Liver (tissue), 9 donors: ENCODE measurements around the gene KCNK10. TPM values are rescaled to one million over a fixed set of nuclear protein-coding genes. Genes with fewer than 3 reads are reported as not detected.

Experiments
- DNase-seq: peaks from one replicate; pipeline ENCODE4 v3.0.0-alpha.2; 2017; ENCODE audit warnings: low spot score
- H3K27ac ChIP-seq, 2 donors: one replicate each; pipeline ENCODE4 v1.7.0; 2013; ENCODE audit warnings: inconsistent platforms in 2 of 2, low read length in 2 of 2, control low read depth in 1 of 2, low read depth in 1 of 2, mild to moderate bottlenecking in 1 of 2
- H3K27me3 ChIP-seq, 4 donors: one replicate each; pipeline versions ENCODE4 v1.6.1 to v1.7.0; 2013; ENCODE audit warnings: low read length in 3 of 4, inconsistent platforms in 1 of 4, mild to moderate bottlenecking in 1 of 4, moderate library complexity in 1 of 4; ENCODE audit not compliant: control insufficient read depth in 4 of 4, insufficient read depth in 4 of 4
- H3K36me3 ChIP-seq, 4 donors: one replicate each; pipeline versions ENCODE4 v1.6.1 to v1.7.0; 2013; ENCODE audit warnings: low read length in 3 of 4, mild to moderate bottlenecking in 3 of 4, low read depth in 1 of 4, moderate library complexity in 1 of 4; ENCODE audit not compliant: control insufficient read depth in 4 of 4, insufficient read depth in 3 of 4
- H3K4me1 ChIP-seq, 4 donors: one replicate each; pipeline versions ENCODE4 v1.6.1 to v1.7.0; 2013; ENCODE audit warnings: low read length in 3 of 4, mild to moderate bottlenecking in 3 of 4, moderate library complexity in 1 of 4; ENCODE audit not compliant: control insufficient read depth in 4 of 4, insufficient read depth in 4 of 4
- H3K4me3 ChIP-seq, 3 donors: one replicate each; pipeline versions ENCODE4 v1.6.1 to v1.7.0; 2013; ENCODE audit warnings: low read length in 3 of 3, control low read depth in 1 of 3, low read depth in 1 of 3, mild to moderate bottlenecking in 1 of 3
- H3K9ac ChIP-seq, 2 donors: one replicate each; pipeline ENCODE4 v1.7.0; 2013; ENCODE audit warnings: low read length in 2 of 2, mild to moderate bottlenecking in 2 of 2, moderate library complexity in 2 of 2, control low read depth in 1 of 2, low read depth in 1 of 2
- H3K9me3 ChIP-seq, 4 donors: one replicate each; pipeline versions ENCODE4 v1.6.1 to v1.7.0; 2013; ENCODE audit warnings: low read length in 3 of 4; ENCODE audit not compliant: control insufficient read depth in 4 of 4
- ATF3 ChIP-seq: IDR thresholded peaks from 2 replicates; pipeline ENCODE4 v1.6.1; 2016; ENCODE audit warnings: antibody characterized with exemption
- HNF4G ChIP-seq: IDR thresholded peaks from 2 replicates; pipeline ENCODE4 v1.6.1; 2016; ENCODE audit warnings: antibody characterized with exemption
- MAX ChIP-seq: IDR thresholded peaks from 2 replicates; pipeline ENCODE4 v1.6.1; 2016; ENCODE audit warnings: antibody characterized with exemption
- SP1 ChIP-seq: IDR thresholded peaks from 2 replicates; pipeline ENCODE4 v1.6.1; 2018; ENCODE audit warnings: antibody characterized with exemption, mild to moderate bottlenecking
- TAF1 ChIP-seq: conservative IDR thresholded peaks from 2 replicates; pipeline ENCODE4 v1.6.1; 2016; ENCODE audit warnings: antibody characterized with exemption, mild to moderate bottlenecking
- YY1 ChIP-seq: IDR thresholded peaks from 2 replicates; pipeline ENCODE4 v1.6.1; 2016; ENCODE audit warnings: antibody characterized with exemption, mild to moderate bottlenecking
- WGBS: extraction: QIAGEN DNeasy Blood & Tissue Kit; methylation state at CpG from one replicate; pipeline ENCODE4 v1.1.7; 2013; 5-methylcytosine and 5-hydroxymethylcytosine counted together
- polyA plus RNA-seq, 2 donors: library from polyadenylated mRNA; stranded (reverse) in 1 of 2; unstranded in 1 of 2; fragments of 200-250 nt in 1 of 2; fragments of >200 nt in 1 of 2; fragmentation: Nextera tagmentation in 1 of 2; extraction: Ambion mirVana in 1 of 2; gene quantifications; one replicate each; pipeline versions ENCODE4 v1.2.1 to v1.2.3, GENCODE V29; 2013 to 2015
- total RNA-seq, 2 donors: library from RNA; depleted of rRNA; stranded (reverse); fragments of >200 nt; gene quantifications; one replicate each; pipeline ENCODE4 v1.2.3, GENCODE V29; 2014
- TF ChIP-seq, protein P1 (sequence below): IDR thresholded peaks from 2 replicates; pipeline ENCODE4 v1.6.1; 2016; ENCODE audit warnings: antibody characterized with exemption, mild to moderate bottlenecking
- TF ChIP-seq, protein P2 (sequence below): fragments of 150-350 bp; IDR thresholded peaks from 2 replicates; pipeline ENCODE4 v1.5.1; 2017; ENCODE audit warnings: improper control_type of control experiment, low read depth, low read length; ENCODE audit not compliant: missing input control
- donor health status: healthy.
- donor health status: healthy.
- donor health status: healthy.
- donor health status: healthy.
- donor health status: healthy.

Gene KCNK10
- total and polyA plus RNA-seq, 4 donors: 0.05 TPM; not detected in 3

DNA sequence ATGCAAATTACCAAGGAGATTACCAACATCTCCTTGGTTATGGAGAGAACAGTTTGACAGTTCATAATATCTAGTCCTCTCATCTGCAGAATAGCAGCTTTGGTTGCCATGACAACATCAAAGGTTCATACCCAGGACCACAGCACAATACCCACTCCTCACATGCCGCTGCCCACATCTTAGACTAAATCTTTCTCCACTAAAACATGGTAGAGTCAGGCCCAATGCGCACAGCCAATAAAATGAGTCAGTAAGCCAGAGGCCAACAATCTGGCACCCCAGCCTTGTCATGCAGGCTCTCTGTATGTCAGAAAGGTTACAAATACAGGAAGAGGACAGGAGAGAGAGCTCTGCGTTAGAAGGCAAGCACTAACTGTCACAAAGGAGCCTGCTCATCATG is 70.6 kb downstream of the KCNK10 start (continued):
- no peak for TF ChIP-seq HNF4G
- TF ChIP-seq, protein P1, sequence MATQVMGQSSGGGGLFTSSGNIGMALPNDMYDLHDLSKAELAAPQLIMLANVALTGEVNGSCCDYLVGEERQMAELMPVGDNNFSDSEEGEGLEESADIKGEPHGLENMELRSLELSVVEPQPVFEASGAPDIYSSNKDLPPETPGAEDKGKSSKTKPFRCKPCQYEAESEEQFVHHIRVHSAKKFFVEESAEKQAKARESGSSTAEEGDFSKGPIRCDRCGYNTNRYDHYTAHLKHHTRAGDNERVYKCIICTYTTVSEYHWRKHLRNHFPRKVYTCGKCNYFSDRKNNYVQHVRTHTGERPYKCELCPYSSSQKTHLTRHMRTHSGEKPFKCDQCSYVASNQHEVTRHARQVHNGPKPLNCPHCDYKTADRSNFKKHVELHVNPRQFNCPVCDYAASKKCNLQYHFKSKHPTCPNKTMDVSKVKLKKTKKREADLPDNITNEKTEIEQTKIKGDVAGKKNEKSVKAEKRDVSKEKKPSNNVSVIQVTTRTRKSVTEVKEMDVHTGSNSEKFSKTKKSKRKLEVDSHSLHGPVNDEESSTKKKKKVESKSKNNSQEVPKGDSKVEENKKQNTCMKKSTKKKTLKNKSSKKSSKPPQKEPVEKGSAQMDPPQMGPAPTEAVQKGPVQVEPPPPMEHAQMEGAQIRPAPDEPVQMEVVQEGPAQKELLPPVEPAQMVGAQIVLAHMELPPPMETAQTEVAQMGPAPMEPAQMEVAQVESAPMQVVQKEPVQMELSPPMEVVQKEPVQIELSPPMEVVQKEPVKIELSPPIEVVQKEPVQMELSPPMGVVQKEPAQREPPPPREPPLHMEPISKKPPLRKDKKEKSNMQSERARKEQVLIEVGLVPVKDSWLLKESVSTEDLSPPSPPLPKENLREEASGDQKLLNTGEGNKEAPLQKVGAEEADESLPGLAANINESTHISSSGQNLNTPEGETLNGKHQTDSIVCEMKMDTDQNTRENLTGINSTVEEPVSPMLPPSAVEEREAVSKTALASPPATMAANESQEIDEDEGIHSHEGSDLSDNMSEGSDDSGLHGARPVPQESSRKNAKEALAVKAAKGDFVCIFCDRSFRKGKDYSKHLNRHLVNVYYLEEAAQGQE: no peak

DNA sequence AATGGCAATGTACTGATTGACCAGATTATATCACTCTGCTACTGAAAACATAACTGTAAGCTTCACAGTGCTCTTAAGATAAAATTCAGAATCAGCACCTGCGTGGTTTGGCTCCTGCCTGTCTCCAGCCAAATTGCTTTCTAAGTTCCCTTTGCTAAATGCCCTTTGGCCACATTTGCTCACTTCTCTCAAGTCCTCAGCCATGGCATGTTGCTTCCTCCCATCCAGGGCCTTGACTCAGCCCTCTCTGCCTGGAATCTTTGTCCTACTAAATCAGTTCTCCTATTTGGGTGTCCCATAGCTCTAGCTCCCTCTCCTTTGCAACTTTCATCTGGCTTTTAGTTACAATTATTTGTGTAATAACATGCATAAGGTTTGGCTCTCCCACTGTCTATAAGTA is 71.4 kb downstream of the KCNK10 start:
- Histone ChIP-seq H3K4me1 (no peaks in the 10 kb centered on the region), H3K9ac (no peak overlapping the region), H3K27ac (no peak overlapping the region), H3K4me3 (no peak overlapping the region), H3K9me3 (no peaks in the 10 kb centered on the region), H3K36me3 (no peaks in the 10 kb centered on the region), H3K27me3 (peaks cover 0 to 2% (median 0%) of the 10 kb centered on the region in 4 donors)
- TF ChIP-seq TAF1 (no peak), MAX (no peak)
- TF ChIP-seq, protein P2, sequence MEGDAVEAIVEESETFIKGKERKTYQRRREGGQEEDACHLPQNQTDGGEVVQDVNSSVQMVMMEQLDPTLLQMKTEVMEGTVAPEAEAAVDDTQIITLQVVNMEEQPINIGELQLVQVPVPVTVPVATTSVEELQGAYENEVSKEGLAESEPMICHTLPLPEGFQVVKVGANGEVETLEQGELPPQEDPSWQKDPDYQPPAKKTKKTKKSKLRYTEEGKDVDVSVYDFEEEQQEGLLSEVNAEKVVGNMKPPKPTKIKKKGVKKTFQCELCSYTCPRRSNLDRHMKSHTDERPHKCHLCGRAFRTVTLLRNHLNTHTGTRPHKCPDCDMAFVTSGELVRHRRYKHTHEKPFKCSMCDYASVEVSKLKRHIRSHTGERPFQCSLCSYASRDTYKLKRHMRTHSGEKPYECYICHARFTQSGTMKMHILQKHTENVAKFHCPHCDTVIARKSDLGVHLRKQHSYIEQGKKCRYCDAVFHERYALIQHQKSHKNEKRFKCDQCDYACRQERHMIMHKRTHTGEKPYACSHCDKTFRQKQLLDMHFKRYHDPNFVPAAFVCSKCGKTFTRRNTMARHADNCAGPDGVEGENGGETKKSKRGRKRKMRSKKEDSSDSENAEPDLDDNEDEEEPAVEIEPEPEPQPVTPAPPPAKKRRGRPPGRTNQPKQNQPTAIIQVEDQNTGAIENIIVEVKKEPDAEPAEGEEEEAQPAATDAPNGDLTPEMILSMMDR: no peak
- TF ChIP-seq, protein P1: no peak
- DNase-seq: no peak
- WGBS: 84% methylated on average over 1 of the region's 1 CpG

DNA sequence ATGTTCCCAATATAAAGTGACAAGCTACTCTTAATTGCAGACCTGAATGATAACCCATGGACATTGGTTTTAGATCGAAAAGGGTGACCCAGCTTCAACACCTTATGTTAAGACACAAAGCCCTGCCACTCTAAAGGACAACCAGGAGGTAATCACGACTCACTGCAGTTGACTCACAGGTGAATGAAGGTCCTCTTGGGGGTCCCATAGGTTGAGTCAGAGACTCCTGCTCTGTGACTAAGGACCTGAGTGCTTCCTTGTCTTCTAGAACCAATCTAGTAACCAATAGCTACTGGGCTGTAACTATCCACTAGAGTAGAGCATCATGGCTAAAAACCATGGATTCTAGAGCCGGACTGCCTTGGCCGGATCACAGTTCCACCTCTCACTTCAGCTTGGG is 73.8 kb downstream of the KCNK10 start:
- 91% methylated on average over 4 of the region's 4 CpGs for WGBS
- H3K27ac ChIP-seq: no peak overlapping the region

More for the DNA sequence above, 73.8 kb downstream of the KCNK10 start:
- Histone ChIP-seq H3K9me3 (no peaks in the 10 kb centered on the region), H3K9ac (no peak overlapping the region), H3K36me3 (no peaks in the 10 kb centered on the region), H3K4me1 (no peaks in the 10 kb centered on the region), H3K27me3 (peaks cover 0 to 2% (median under 1%) of the 10 kb centered on the region in 4 donors), H3K4me3 (no peak overlapping the region)
- no peak for DNase-seq
- TF ChIP-seq SP1 (no peak), YY1 (no peak), ATF3 (no peak)
- TF ChIP-seq, protein P1: no peak
